Tibial nerve (tissue), 4 donors: ENCODE results near the gene CTH.

Experiments used
- CTCF ChIP-seq, 5 experiments: fragments of 200-600 bp in 3 of 5; fragments of 450-650 bp in 2 of 5; sonication (generic) in 3 of 5; IDR thresholded peaks; one replicate each; pipeline ENCODE4 v1.5.1; 2016 to 2019; ENCODE audit warnings: antibody characterized with exemption in 5 of 5, mild to moderate bottlenecking in 3 of 5, moderate library complexity in 2 of 5
- EP300 ChIP-seq, 2 donors: sonication (generic); formaldehyde crosslinking; IDR thresholded peaks; one replicate each; pipeline ENCODE4 v1.6.1; 2017; ENCODE audit warnings: antibody characterized with exemption in 2 of 2, mild to moderate bottlenecking in 1 of 2
- POLR2A ChIP-seq, 2 donors: fragments of 450-650 bp; IDR thresholded peaks; one replicate each; pipeline ENCODE4 v1.6.1; 2017; ENCODE audit warnings: antibody characterized with exemption in 2 of 2, mild to moderate bottlenecking in 2 of 2, moderate library complexity in 2 of 2

- TF ChIP-seq CTCF (IDR thresholded peaks at IDR 0.05) (no peak), POLR2A (IDR thresholded peaks at IDR 0.05) (no peak), EP300 (IDR thresholded peaks at IDR 0.05) (no peak)
Measured at GRCh38 chr1:70372426-70372825, 38.6 kb upstream of the CTH start.
